ENCODE measurements around the gene DNAJC4. TPM values are rescaled to one million over a fixed set of nuclear protein-coding genes. Genes with fewer than 3 reads are reported as not detected.

Gene DNAJC4
- polyA plus RNA-seq, 3 donors: 25.5 to 78.9 (median 32.5) TPM

- H3K27ac Mint-ChIP-seq: peak overlapping the region in 2 of 7 donors; percentile 0 to 3
- Histone ChIP-seq H3K79me2 (ENCODE audit: insufficient read depth, low read length) (peaks cover 11% of the 10 kb centered on the region), H2AFZ (ENCODE audit: insufficient read depth, low read depth, low read length, poor library complexity, severe bottlenecking) (no peak overlapping the region), H3K4me2 (replicated peaks; ENCODE audit: extremely low read depth, low read length, poor library complexity, severe bottlenecking) (no peak overlapping the region), H3K9ac (ENCODE audit: insufficient read depth, low read length, poor library complexity, severe bottlenecking) (no peak overlapping the region), H3K36me3 (replicated peaks in 1 of 2; ENCODE audit: control insufficient read depth in 1 of 2, insufficient read depth in 2 of 2, low read length in 2 of 2) (peaks cover 61 to 76% of the 10 kb centered on the region in 2 donors), H3K4me3 (replicated peaks in 1 of 3; ENCODE audit: low read depth in 2 of 3, low read length in 3 of 3) (no peak overlapping the region), H3K27me3 (ENCODE audit: control insufficient read depth in 2 of 2, insufficient read depth in 2 of 2, low read length in 2 of 2) (no peaks in the 10 kb centered on the region), H4K20me1 (ENCODE audit: insufficient read depth, low read length) (peaks cover 5% of the 10 kb centered on the region), H3K9me3 (replicated peaks in 1 of 2; ENCODE audit: control insufficient read depth in 1 of 2, insufficient read depth in 1 of 2, low read length in 2 of 2) (no peaks in the 10 kb centered on the region), H3K27ac (ENCODE audit: low read depth in 1 of 2, low read length in 2 of 2) (no peak overlapping the region), H3K4me1 (ENCODE audit: control insufficient read depth in 1 of 2, insufficient read depth in 2 of 2, low read length in 2 of 2) (peaks cover 33 to 46% of the 10 kb centered on the region in 2 donors)
- H3K4me3 Mint-ChIP-seq: no peak overlapping the region
- no peak for TF ChIP-seq CTCF (IDR thresholded peaks at IDR 0.05)
- peaks cover 40% of the 10 kb centered on the region for H3K4me1 Mint-ChIP-seq
- WGBS (ENCODE audit: insufficient coverage): 83% methylated on average over 2 of the region's 3 CpGs
- intact Hi-C loops (cut with micrococcal nuclease): no loop called here
- H3K36me3 Mint-ChIP-seq: peaks cover 65 to 80% of the 10 kb centered on the region in 2 donors
- peaks cover 0 to 2% (median 0%) of the 10 kb centered on the region in 3 donors for H3K27me3 Mint-ChIP-seq (ENCODE audit: low read depth in 3 of 3)
- H3K9me3 Mint-ChIP-seq: peaks cover 0 to 1% (median 0%) of the 10 kb centered on the region in 7 donors
- DNase-seq: no peak
These were observed 28.8 kb upstream of the DNAJC4 start for GRCh38 chr11:64201543-64201942.

- Histone ChIP-seq H3K27me3 (ENCODE audit: control insufficient read depth in 2 of 2, insufficient read depth in 2 of 2, low read length in 2 of 2) (no peaks in the 10 kb centered on the region), H3K9me3 (replicated peaks in 1 of 2; ENCODE audit: control insufficient read depth in 1 of 2, insufficient read depth in 1 of 2, low read length in 2 of 2) (no peaks in the 10 kb centered on the region), H2AFZ (ENCODE audit: insufficient read depth, low read depth, low read length, poor library complexity, severe bottlenecking) (no peak overlapping the region), H3K4me1 (ENCODE audit: control insufficient read depth in 1 of 2, insufficient read depth in 2 of 2, low read length in 2 of 2) (peaks cover 36 to 55% of the 10 kb centered on the region in 2 donors), H3K9ac (ENCODE audit: insufficient read depth, low read length, poor library complexity, severe bottlenecking) (no peak overlapping the region), H3K36me3 (replicated peaks in 1 of 2; ENCODE audit: control insufficient read depth in 1 of 2, insufficient read depth in 2 of 2, low read length in 2 of 2) (peaks cover 47 to 62% of the 10 kb centered on the region in 2 donors), H3K4me3 (replicated peaks in 1 of 3; ENCODE audit: low read depth in 2 of 3, low read length in 3 of 3) (no peak overlapping the region), H4K20me1 (ENCODE audit: insufficient read depth, low read length) (peaks cover 9% of the 10 kb centered on the region), H3K79me2 (ENCODE audit: insufficient read depth, low read length) (peaks cover 26% of the 10 kb centered on the region), H3K27ac (ENCODE audit: low read depth in 1 of 2, low read length in 2 of 2) (no peak overlapping the region), H3K4me2 (replicated peaks; ENCODE audit: extremely low read depth, low read length, poor library complexity, severe bottlenecking) (no peak overlapping the region)
- peaks cover 40% of the 10 kb centered on the region for H3K4me1 Mint-ChIP-seq
- no peak for DNase-seq
- H3K9me3 Mint-ChIP-seq: peaks cover 0 to 1% (median 0%) of the 10 kb centered on the region in 7 donors
- H3K27ac Mint-ChIP-seq: peak overlapping the region in 1 of 7 donors; percentile 51
- no peak overlapping the region for H3K4me3 Mint-ChIP-seq
- H3K27me3 Mint-ChIP-seq (ENCODE audit: low read depth in 3 of 3): no peaks in the 10 kb centered on the region
- no peak for TF ChIP-seq CTCF (IDR thresholded peaks at IDR 0.05)
- H3K36me3 Mint-ChIP-seq: peaks cover 51 to 65% of the 10 kb centered on the region in 2 donors
- intact Hi-C loops (cut with micrococcal nuclease): no loop called here
- WGBS (ENCODE audit: insufficient coverage): 92% methylated on average over 8 of the region's 9 CpGs
These were observed 27.4 kb upstream of the DNAJC4 start for GRCh38 chr11:64202992-64203391.
